AG04450 (cell line): Measurements from ENCODE around the gene CETN3. TPM values are rescaled to one million over a fixed set of nuclear protein-coding genes. Genes with fewer than 3 reads are reported as not detected.
A peak's percentile ranks its signal among the peaks of the same experiment; 100 is the strongest.

Source experiments
- CTCF ChIA-PET: fragments of 300-600, 350-600 bp; formaldehyde crosslinking; extraction: SDS; loops from one replicate; lab custom pipeline; 2022; ENCODE audit warnings: antibody characterized with exemption, inconsistent platforms; lab: Charles Lee
- POLR2A ChIA-PET: fragments of 350-600 bp; formaldehyde crosslinking; extraction: SDS; loops from one replicate; lab custom pipeline; 2021; ENCODE audit warnings: antibody characterized with exemption, inconsistent platforms; lab: Yijun Ruan, JAX
- DNase-seq: peaks from one replicate; pipeline ENCODE4 v3.0.0-alpha.2; 2011; ENCODE audit warnings: low read depth, low spot score
- H3K27ac ChIP-seq: one replicate; pipeline ENCODE4 v1.5.1; 2012; ENCODE audit warnings: low read depth, low read length, control low read depth
- H3K27me3 ChIP-seq: one replicate; pipeline ENCODE4 v1.6.0; 2012; ENCODE audit warnings: low read length; ENCODE audit not compliant: control insufficient read depth, insufficient read depth
- H3K4me3 ChIP-seq: 2 replicates; pipeline ENCODE4 v1.5.1; 2011; ENCODE audit warnings: mild to moderate bottlenecking, low read depth, low read length, control low read depth
- H3K9me3 ChIP-seq: 2 replicates; pipeline ENCODE4 v1.5.1; 2012; ENCODE audit warnings: low read length; ENCODE audit not compliant: control insufficient read depth, insufficient read depth
- polyA plus RNA-seq: library from polyadenylated mRNA; depleted of rRNA; stranded (reverse); fragments of >200 nt; gene quantifications from 2 replicates; pipeline ENCODE4 v1.2.3, GENCODE V29; 2011
- TF ChIP-seq, protein P1 (sequence below): IDR thresholded peaks from 2 replicates; pipeline ENCODE4 v1.5.1; 2011; ENCODE audit warnings: low read depth, low read length, control low read depth, inconsistent platforms

Gene CETN3
- polyA plus RNA-seq, 1 experiment, result 24.9 TPM

DNA sequence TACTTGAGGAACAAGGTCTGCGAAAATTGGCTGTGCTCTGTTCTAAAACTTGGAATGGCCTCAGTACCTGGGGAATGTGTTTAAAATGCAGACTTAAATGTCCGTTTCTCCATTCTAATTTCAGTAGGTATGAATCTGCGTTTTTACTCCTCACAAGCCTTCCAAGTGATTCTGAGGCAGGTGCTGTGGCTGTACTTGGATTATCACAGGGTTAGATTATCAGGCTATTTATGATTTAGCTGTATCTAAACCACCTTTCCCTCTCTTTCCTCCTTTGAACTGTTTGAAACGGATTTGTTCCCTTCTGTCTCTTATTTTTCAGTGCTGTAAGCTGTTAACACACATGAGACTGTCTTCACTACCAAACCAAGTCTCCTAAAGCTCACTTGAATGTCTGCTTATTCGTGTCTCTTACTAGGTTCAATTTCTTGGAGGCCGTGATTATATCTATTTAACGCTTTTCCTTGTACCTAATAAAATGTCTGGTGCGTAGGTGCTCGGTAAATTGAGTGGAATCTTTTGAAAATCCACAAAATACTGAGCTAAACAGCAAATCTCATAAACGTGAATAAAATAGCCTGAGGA, 714 bp upstream of the CETN3 start:
- Histone ChIP-seq H3K9me3 (no peaks in the 10 kb centered on the region), H3K27me3 (no peaks in the 10 kb centered on the region), H3K27ac (peak overlapping the region; percentile 79), H3K4me3 (peak overlapping the region; percentile 69)
- CTCF ChIA-PET, result interaction anchor here (0.6 to 2.7 kb wide), 10 partner anchors 13 to 1726 kb away, joined by 3 to 18 read pairs (median 5); partner anchors contain the start of genes LYSMD3, MBLAC2 and POLR3G
- DNase-seq, result no peak
- POLR2A ChIA-PET, result interaction anchor here (0.7 to 1.4 kb wide), 4 partner anchors 10 to 373 kb away, joined by 3 to 7 read pairs (median 3); partner anchors contain the start of genes MBLAC2 and POLR3G
- TF ChIP-seq, protein P1, sequence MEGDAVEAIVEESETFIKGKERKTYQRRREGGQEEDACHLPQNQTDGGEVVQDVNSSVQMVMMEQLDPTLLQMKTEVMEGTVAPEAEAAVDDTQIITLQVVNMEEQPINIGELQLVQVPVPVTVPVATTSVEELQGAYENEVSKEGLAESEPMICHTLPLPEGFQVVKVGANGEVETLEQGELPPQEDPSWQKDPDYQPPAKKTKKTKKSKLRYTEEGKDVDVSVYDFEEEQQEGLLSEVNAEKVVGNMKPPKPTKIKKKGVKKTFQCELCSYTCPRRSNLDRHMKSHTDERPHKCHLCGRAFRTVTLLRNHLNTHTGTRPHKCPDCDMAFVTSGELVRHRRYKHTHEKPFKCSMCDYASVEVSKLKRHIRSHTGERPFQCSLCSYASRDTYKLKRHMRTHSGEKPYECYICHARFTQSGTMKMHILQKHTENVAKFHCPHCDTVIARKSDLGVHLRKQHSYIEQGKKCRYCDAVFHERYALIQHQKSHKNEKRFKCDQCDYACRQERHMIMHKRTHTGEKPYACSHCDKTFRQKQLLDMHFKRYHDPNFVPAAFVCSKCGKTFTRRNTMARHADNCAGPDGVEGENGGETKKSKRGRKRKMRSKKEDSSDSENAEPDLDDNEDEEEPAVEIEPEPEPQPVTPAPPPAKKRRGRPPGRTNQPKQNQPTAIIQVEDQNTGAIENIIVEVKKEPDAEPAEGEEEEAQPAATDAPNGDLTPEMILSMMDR, result no peak

DNA sequence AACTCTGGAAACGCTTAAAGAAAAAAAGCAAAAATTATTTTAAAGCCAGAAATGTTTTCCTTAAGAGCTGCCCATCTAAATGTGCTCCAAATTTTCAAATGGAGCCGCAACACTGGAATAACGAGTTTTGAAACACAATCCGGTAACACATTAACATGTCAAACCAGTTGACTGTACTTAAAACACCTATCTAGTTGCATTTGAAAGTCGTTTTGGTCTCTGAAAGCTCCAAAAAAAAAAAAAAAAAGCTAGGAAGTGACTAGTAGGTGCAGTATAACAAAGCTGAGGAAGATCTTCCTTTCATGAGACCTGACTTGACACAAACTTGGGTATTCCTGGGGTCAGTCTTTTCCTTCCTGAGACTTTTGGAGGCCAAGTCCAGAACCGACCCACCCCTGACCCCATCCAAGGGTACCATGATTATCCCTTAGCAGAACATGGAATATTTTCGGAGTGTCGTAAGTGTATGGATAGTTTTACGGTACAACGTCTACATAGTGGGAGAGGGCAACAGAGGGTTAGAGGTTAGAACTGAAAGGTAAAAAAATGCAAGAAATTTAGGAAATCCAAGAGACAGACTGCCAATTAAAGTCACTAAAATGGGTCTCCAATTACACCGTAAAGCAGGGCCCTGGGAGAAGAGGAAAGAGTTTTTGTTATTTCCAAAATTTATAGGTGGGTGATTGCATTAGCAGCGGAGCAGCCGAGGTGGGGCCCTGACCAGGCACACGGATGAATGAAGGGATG, 812 bp downstream of the CETN3 start:
- Histone ChIP-seq H3K4me3 (peak overlapping the region; percentile 93), H3K27ac (peak overlapping the region; percentile 91), H3K9me3 (no peaks in the 10 kb centered on the region), H3K27me3 (no peaks in the 10 kb centered on the region)
- no peak for DNase-seq
- TF ChIP-seq, protein P1, result no peak
- CTCF ChIA-PET, result interaction anchor here (0.7 to 2.7 kb wide), 3 partner anchors 29 to 121 kb away, joined by 5 to 18 read pairs (median 5); partner anchors contain the start of gene LYSMD3
- POLR2A ChIA-PET, result no interaction called here

DNA sequence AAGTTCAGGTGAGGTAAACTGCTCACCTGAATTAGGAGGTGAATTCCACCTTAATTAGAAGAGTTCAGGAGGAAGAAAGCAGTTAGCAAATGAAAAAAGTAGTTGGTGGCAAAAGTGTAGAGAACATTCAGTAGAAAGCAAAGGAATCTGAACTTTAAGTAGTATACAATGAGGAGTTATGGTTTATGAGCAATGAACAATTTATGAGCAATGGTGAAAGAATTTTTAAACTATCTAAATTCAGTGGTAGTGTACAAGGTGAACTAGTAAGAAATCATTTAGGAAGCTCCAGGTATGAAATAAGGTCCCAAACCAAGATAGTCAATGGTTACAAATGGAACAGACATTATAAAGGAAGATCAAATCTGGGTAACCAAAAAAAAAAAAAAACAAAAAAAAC, 3.1 kb downstream of the CETN3 start:
- no peak overlapping the region for H3K4me3 ChIP-seq
- H3K9me3 ChIP-seq, result no peaks in the 10 kb centered on the region
- H3K27ac ChIP-seq, result no peak overlapping the region
- DNase-seq, result no peak
- H3K27me3 ChIP-seq, result no peaks in the 10 kb centered on the region
- ChIA-PET CTCF (interaction anchor here (0.6 to 1.8 kb wide), 3 partner anchors 20 to 1132 kb away, joined by 4 to 7 read pairs (median 5); no protein-coding TSS in a partner anchor), POLR2A (no interaction called here)
- TF ChIP-seq, protein P1, result no peak

DNA sequence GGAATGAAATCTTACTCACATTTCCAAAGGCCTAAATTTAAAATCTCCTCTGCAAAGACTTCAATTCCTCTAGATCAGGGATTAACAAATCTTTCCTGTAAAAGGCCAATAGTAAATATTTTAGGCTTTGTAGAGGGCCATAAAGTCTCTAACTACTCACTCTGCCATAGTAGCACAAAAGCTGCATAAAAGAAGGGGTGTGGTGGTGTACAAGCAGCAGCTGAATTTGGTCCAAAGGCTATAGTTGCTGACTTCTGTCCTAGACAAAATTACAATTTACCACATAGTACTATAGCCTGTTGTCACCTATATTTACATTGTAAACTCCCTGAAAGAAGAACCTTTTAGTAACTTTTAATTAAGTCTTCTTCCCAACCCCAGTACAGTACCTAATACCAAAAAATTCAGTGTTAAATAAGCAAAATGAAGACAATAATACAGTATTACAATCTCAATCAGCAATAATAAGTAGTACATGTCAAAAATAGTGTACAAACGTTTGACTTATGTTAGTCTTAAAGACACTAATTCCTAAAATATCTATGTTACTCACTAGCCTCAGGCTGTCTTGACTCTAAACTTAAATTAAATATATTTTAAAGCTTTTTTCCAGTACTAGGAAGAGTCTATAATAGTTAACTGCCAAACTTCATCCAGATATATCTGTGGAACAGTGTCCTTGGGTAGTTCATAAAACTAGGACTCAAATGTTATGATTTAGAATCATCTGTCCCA, 6.9 kb downstream of the CETN3 start:
- POLR2A ChIA-PET, result no interaction called here
- Histone ChIP-seq H3K27ac (no peak overlapping the region), H3K27me3 (no peaks in the 10 kb centered on the region), H3K9me3 (no peaks in the 10 kb centered on the region), H3K4me3 (no peak overlapping the region)
- TF ChIP-seq, protein P1, result no peak
- CTCF ChIA-PET, result no interaction called here
- no peak for DNase-seq
